GM12878 (cell line): ENCODE measurements around the gene FDXACB1. TPM values are rescaled to one million over a fixed set of nuclear protein-coding genes. Genes with fewer than 3 reads are reported as not detected.

Experiments used
- CBX3 ChIP-seq: fragments of 200-600 bp; sonication (generic); IDR thresholded peaks from 2 replicates; pipeline ENCODE4 v1.6.1; 2016; ENCODE audit warnings: low read depth, borderline replicate concordance
- DPF2 ChIP-seq: fragments of 450-650 bp; IDR thresholded peaks from 2 replicates; pipeline ENCODE4 v1.6.1; 2017; ENCODE audit warnings: mild to moderate bottlenecking
- HCFC1 ChIP-seq: fragments of 150-350 bp; IDR thresholded peaks from 2 replicates; pipeline ENCODE4 v1.6.1; 2014; ENCODE audit warnings: low read length
- IKZF1 ChIP-seq: fragments of 450-650 bp; conservative IDR thresholded peaks from 2 replicates; pipeline ENCODE4 v1.6.1; 2017; ENCODE audit warnings: antibody characterized with exemption, mild to moderate bottlenecking
- JUNB ChIP-seq: IDR thresholded peaks from 2 replicates; pipeline ENCODE4 v1.6.1; 2016; ENCODE audit warnings: antibody characterized with exemption, mild to moderate bottlenecking
- NFXL1 ChIP-seq: fragments of 450-650 bp; IDR thresholded peaks from 2 replicates; pipeline ENCODE4 v1.6.1; 2017; ENCODE audit warnings: antibody characterized with exemption, mild to moderate bottlenecking, borderline replicate concordance
- PAX8 ChIP-seq: fragments of 450-650 bp; IDR thresholded peaks from 2 replicates; pipeline ENCODE4 v1.6.1; 2017; ENCODE audit warnings: mild to moderate bottlenecking, moderate library complexity
- POLR2A ChIP-seq: IDR thresholded peaks from 2 replicates; pipeline ENCODE4 v1.6.1; 2011; ENCODE audit warnings: low read depth, mild to moderate bottlenecking, low read length
- RAD21 ChIP-seq: IDR thresholded peaks from 2 replicates; pipeline ENCODE4 v1.6.1; 2011; ENCODE audit warnings: mild to moderate bottlenecking, low read depth, low read length, moderate library complexity; ENCODE audit not compliant: insufficient read depth
- RUNX3 ChIP-seq: IDR thresholded peaks from 2 replicates; pipeline ENCODE4 v1.6.1; 2012; ENCODE audit warnings: low read length, inconsistent platforms
- SMC3 ChIP-seq: IDR thresholded peaks from 2 replicates; pipeline ENCODE4 v1.6.1; 2011; ENCODE audit warnings: low read length, improper control_type of control experiment, borderline replicate concordance
- SPI1 ChIP-seq: IDR thresholded peaks from 2 replicates; pipeline ENCODE4 v1.6.1; 2011; ENCODE audit warnings: low read depth, mild to moderate bottlenecking, low read length, moderate library complexity, borderline replicate concordance; ENCODE audit not compliant: insufficient read depth
- STAT1 ChIP-seq: fragments of 450-650 bp; conservative IDR thresholded peaks from 2 replicates; pipeline ENCODE4 v1.6.1; 2014; ENCODE audit warnings: antibody characterized with exemption, mild to moderate bottlenecking
- SUPT20H ChIP-seq: IDR thresholded peaks from 2 replicates; pipeline ENCODE4 v1.6.1; 2011; ENCODE audit warnings: low read depth, mild to moderate bottlenecking, low read length, moderate library complexity, borderline replicate concordance; ENCODE audit not compliant: control insufficient read depth
- SUZ12 ChIP-seq: fragments of 200-600 bp; sonication (generic); IDR thresholded peaks from one replicate; pipeline ENCODE4 v1.6.1; 2018; ENCODE audit warnings: antibody characterized with exemption, mild to moderate bottlenecking; ENCODE audit not compliant: unreplicated experiment
- TBL1XR1 ChIP-seq: IDR thresholded peaks from 2 replicates; pipeline ENCODE4 v1.6.1; 2012; ENCODE audit warnings: low read depth, low read length, improper control_type of control experiment
- TCF3 ChIP-seq: IDR thresholded peaks from 2 replicates; pipeline ENCODE4 v1.6.1; 2012; ENCODE audit warnings: low read depth, mild to moderate bottlenecking, low read length, borderline replicate concordance; ENCODE audit not compliant: insufficient read depth
- ZBTB33 ChIP-seq: fragments of 450-650 bp; IDR thresholded peaks from 2 replicates; pipeline ENCODE4 v1.6.1; 2017; ENCODE audit warnings: mild to moderate bottlenecking
- ZBTB4 ChIP-seq: fragments of 450-650 bp; formaldehyde crosslinking; IDR thresholded peaks from 2 replicates; pipeline ENCODE4 v1.4.0; 2022; ENCODE audit warnings: mild to moderate bottlenecking, moderate library complexity
- ZNF384 ChIP-seq: IDR thresholded peaks from 2 replicates; pipeline ENCODE4 v1.6.1; 2012; ENCODE audit warnings: low read depth, mild to moderate bottlenecking, low read length, improper control_type of control experiment, borderline replicate concordance
- ZNF592 ChIP-seq: fragments of 450-650 bp; IDR thresholded peaks from 2 replicates; pipeline ENCODE4 v1.6.1; 2017; ENCODE audit warnings: mild to moderate bottlenecking, moderate library complexity
- ZZZ3 ChIP-seq: IDR thresholded peaks from 2 replicates; pipeline ENCODE4 v1.6.1; 2011; ENCODE audit warnings: low read depth; ENCODE audit not compliant: control insufficient read depth, insufficient read length
- polyA plus RNA-seq, 11 experiments: library from polyadenylated mRNA; depleted of rRNA in 4 of 11; unstranded in 6 of 11; stranded (reverse) in 5 of 11; fragments of >200 nt; fragmentation: Nextera tagmentation in 4 of 11; fragmentation: Illumina TruSeq in 1 of 11; extraction: Ambion mirVana in 4 of 11; extraction: Trizol in 1 of 11; gene quantifications; 1 replicate in 1 of 11; 2 replicates in 10 of 11; pipeline versions ENCODE4 v1.2.1 to v1.2.3, GENCODE V29; 2011 to 2016; ENCODE audit warnings: inconsistent platforms in 2 of 11, missing spikeins in 2 of 11, low read depth in 1 of 11
- total RNA-seq, 4 experiments: library from RNA; depleted of rRNA in 3 of 4; stranded (reverse); fragments of >200 nt in 3 of 4; fragmentation: Illumina TruSeq in 1 of 4; extraction: Trizol in 1 of 4; gene quantifications; 2 replicates each; pipeline versions ENCODE4 v1.2.1 to v1.2.3, GENCODE V29; 2013 to 2021

FDXACB1 gene
- total and polyA plus RNA-seq, 10 of the 15 experiments (the other 5 are each of a cell fraction or from before 2014, with no cell fraction given), result 7.4 to 13.3 (median 9.7) TPM

- TF ChIP-seq SUPT20H (no peak), ZBTB33 (no peak), TCF3 (no peak), ZBTB4 (no peak), ZZZ3 (no peak), SUZ12 (no peak), RUNX3 (peak; percentile 2; the same call in 1 of the 2 replicates), RAD21 (no peak), ZNF592 (no peak), TBL1XR1 (no peak), SPI1 (no peak), DPF2 (peak; percentile 78), POLR2A (peak; percentile 81), JUNB (no peak), IKZF1 (peak; percentile 70), ZNF384 (peak; percentile 68), PAX8 (no peak), STAT1 (peak; percentile 89; the same call in 1 of the 2 replicates), SMC3 (no peak), CBX3 (no peak), HCFC1 (peak; percentile 58), NFXL1 (no peak)
These were observed 7.9 kb downstream of the FDXACB1 start, which contains the start of gene ALG9 (continued) for GRCh38 chr11:111870886-111871692.
